Loucy (cell line): ENCODE measurements around the gene MAP1LC3C.
"Not testable (repeated sequence)": the region's sequence is repeated elsewhere in the genome, so short reads cannot be mapped to it uniquely, and the experiment has no call there.

Source experiments
- H2AFZ ChIP-seq: fragments of 200-600 bp; sonication (generic); 2 replicates; pipeline ENCODE4 v1.6.0; 2016; ENCODE audit warnings: antibody characterized with exemption, mild to moderate bottlenecking, low read length, moderate library complexity
- H3F3A ChIP-seq: fragments of 200-600 bp; 2 replicates; pipeline ENCODE4 v1.6.0; 2016; ENCODE audit warnings: antibody characterized with exemption, low read depth, mild to moderate bottlenecking
- H3K27me3 ChIP-seq: fragments of 200-600 bp; sonication (generic); 2 replicates; pipeline ENCODE4 v1.6.1; 2014; ENCODE audit warnings: low read length, mild to moderate bottlenecking; ENCODE audit not compliant: insufficient read depth, poor library complexity, severe bottlenecking
- H3K36me3 ChIP-seq: fragments of 200-600 bp; sonication (generic); 2 replicates; pipeline ENCODE4 v1.6.1; 2016; ENCODE audit warnings: low read length; ENCODE audit not compliant: insufficient read depth
- H3K4me1 ChIP-seq: fragments of 200-600 bp; sonication (generic); 2 replicates; pipeline ENCODE4 v1.5.1; 2014; ENCODE audit warnings: low read length, mild to moderate bottlenecking; ENCODE audit not compliant: insufficient read depth, poor library complexity, severe bottlenecking
- H3K4me2 ChIP-seq: fragments of 200-600 bp; sonication (generic); 2 replicates; pipeline ENCODE4 v1.6.0; 2014; ENCODE audit warnings: antibody characterized with exemption, low read length, low read depth, mild to moderate bottlenecking; ENCODE audit not compliant: poor library complexity, severe bottlenecking
- H3K4me3 ChIP-seq: fragments of 200-600 bp; sonication (generic); 2 replicates; pipeline ENCODE4 v1.5.1; 2014; ENCODE audit warnings: low read length, mild to moderate bottlenecking, mixed read lengths; ENCODE audit not compliant: poor library complexity, severe bottlenecking
- H3K79me2 ChIP-seq: fragments of 200-600 bp; sonication (generic); 2 replicates; pipeline ENCODE4 v1.6.1; 2014; ENCODE audit warnings: low read length; ENCODE audit not compliant: insufficient read depth
- H3K9ac ChIP-seq: fragments of 200-600 bp; sonication (generic); 2 replicates; pipeline ENCODE4 v1.6.0; 2014; ENCODE audit warnings: mild to moderate bottlenecking, low read depth, low read length, moderate library complexity; ENCODE audit not compliant: poor library complexity, severe bottlenecking
- H3K9me2 ChIP-seq: fragments of 200-600 bp; sonication (generic); replicated peaks from 2 replicates; pipeline ENCODE4 v1.6.1; 2016; ENCODE audit warnings: low read depth, low read length, mixed read lengths
- H3K9me3 ChIP-seq: fragments of 200-600 bp; sonication (generic); 2 replicates; pipeline ENCODE4 v1.6.1; 2014; ENCODE audit warnings: mild to moderate bottlenecking, antibody characterized with exemption, low read length, low read depth; ENCODE audit not compliant: insufficient read depth
- H4K20me1 ChIP-seq: fragments of 200-600 bp; sonication (generic); 2 replicates; pipeline ENCODE4 v1.6.0; 2014; ENCODE audit warnings: antibody characterized with exemption, low read length, mild to moderate bottlenecking; ENCODE audit not compliant: insufficient read depth, poor library complexity, severe bottlenecking
- EZH2phosphoT487 ChIP-seq: fragments of 200-600 bp; IDR thresholded peaks from 2 replicates; pipeline ENCODE4 v1.6.1; 2018; ENCODE audit warnings: antibody characterized with exemption, mild to moderate bottlenecking, moderate library complexity, borderline replicate concordance
- TF ChIP-seq, protein P1 (sequence below): fragments of 200-600 bp; sonication (generic); conservative IDR thresholded peaks from 2 replicates; pipeline ENCODE4 v1.5.1; 2014; ENCODE audit warnings: mild to moderate bottlenecking, antibody characterized with exemption, low read length

The MAP1LC3C gene

GRCh38 chr1:241992734-241993133 is 6.2 kb downstream of the MAP1LC3C start:
- H3F3A ChIP-seq: no peaks in the 10 kb centered on the region
- no peak for TF ChIP-seq EZH2phosphoT487
- TF ChIP-seq, protein P1, sequence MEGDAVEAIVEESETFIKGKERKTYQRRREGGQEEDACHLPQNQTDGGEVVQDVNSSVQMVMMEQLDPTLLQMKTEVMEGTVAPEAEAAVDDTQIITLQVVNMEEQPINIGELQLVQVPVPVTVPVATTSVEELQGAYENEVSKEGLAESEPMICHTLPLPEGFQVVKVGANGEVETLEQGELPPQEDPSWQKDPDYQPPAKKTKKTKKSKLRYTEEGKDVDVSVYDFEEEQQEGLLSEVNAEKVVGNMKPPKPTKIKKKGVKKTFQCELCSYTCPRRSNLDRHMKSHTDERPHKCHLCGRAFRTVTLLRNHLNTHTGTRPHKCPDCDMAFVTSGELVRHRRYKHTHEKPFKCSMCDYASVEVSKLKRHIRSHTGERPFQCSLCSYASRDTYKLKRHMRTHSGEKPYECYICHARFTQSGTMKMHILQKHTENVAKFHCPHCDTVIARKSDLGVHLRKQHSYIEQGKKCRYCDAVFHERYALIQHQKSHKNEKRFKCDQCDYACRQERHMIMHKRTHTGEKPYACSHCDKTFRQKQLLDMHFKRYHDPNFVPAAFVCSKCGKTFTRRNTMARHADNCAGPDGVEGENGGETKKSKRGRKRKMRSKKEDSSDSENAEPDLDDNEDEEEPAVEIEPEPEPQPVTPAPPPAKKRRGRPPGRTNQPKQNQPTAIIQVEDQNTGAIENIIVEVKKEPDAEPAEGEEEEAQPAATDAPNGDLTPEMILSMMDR: no peak
- H2AFZ ChIP-seq: no peak overlapping the region
- H3K9me2 ChIP-seq: no peaks in the 10 kb centered on the region
- no peak overlapping the region for H3K4me2 ChIP-seq
- no peaks in the 10 kb centered on the region for H4K20me1 ChIP-seq
- H3K4me1 ChIP-seq: no peaks in the 10 kb centered on the region
- no peaks in the 10 kb centered on the region for H3K79me2 ChIP-seq
- no peak overlapping the region for H3K4me3 ChIP-seq
- no peak overlapping the region for H3K9ac ChIP-seq
- H3K9me3 ChIP-seq: peaks cover 3% of the 10 kb centered on the region; the same call in 1 of the 2 replicates
- H3K27me3 ChIP-seq: no peaks in the 10 kb centered on the region
- H3K36me3 ChIP-seq: no peaks in the 10 kb centered on the region

DNA sequence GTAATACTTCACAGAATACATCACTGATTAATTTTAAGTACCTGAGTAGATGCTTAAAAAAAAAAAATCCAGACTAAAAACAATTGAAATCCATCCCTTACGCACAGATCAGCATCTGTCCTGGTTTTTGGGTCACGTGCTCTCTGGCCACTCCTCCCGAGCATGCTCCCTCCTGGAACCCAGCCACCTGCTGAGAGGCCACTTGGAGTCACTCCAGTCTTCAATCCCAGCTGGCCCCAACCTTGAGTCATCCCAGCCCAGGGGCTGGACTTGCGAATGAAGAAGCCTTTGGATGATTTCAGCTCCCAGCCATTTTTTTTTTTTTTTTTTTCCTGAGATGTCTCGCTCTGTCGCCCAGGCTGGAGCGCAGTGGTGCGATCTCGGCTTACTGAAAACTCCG is 8.9 kb downstream of the MAP1LC3C start:
- no peak overlapping the region for H3K9ac ChIP-seq
- TF ChIP-seq EZH2phosphoT487: no peak
- TF ChIP-seq, protein P1: no peak
- H3K36me3 ChIP-seq: no peaks in the 10 kb centered on the region
- H3K9me2 ChIP-seq: no peaks in the 10 kb centered on the region
- H3F3A ChIP-seq: no peaks in the 10 kb centered on the region
- H4K20me1 ChIP-seq: no peaks in the 10 kb centered on the region
- H3K4me2 ChIP-seq: no peak overlapping the region
- no peaks in the 10 kb centered on the region for H3K4me1 ChIP-seq
- H3K27me3 ChIP-seq: no peaks in the 10 kb centered on the region
- H3K79me2 ChIP-seq: no peaks in the 10 kb centered on the region
- H2AFZ ChIP-seq: no peak overlapping the region
- no peak overlapping the region for H3K4me3 ChIP-seq
- no peaks in the 10 kb centered on the region for H3K9me3 ChIP-seq

DNA sequence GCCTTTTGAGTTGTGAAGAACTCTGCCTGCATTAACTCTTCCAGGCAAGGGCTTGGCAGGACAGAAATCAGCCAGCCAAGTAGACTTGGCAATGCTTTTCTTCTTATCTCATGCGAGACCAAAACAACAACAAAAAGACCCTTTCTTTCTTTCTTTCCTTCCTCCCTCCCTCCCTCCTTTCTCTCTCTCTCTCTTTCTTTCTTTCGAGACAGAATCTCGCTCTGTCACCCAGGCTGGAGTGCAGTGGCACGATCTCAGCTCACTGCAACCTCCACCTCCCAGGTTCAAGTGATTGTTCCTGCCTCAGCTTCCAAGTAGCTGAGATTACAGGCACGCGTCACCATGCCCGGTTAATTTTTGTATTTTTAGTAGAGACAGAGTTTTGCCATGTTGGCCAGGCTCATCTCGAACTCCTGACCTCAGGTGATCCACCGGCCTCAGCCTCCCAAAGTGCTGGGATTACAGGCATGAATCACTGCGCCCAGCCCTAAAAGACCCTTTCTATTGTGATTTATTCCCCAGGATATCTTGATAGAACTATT is 10.4 kb downstream of the MAP1LC3C start:
- not testable (repeated sequence) for H3K9me2 ChIP-seq, H4K20me1 ChIP-seq, H3K9ac ChIP-seq, H3K9me3 ChIP-seq, H2AFZ ChIP-seq, H3K36me3 ChIP-seq, H3K4me1 ChIP-seq, H3K4me2 ChIP-seq, H3K79me2 ChIP-seq, H3K4me3 ChIP-seq, H3F3A ChIP-seq, H3K27me3 ChIP-seq

DNA sequence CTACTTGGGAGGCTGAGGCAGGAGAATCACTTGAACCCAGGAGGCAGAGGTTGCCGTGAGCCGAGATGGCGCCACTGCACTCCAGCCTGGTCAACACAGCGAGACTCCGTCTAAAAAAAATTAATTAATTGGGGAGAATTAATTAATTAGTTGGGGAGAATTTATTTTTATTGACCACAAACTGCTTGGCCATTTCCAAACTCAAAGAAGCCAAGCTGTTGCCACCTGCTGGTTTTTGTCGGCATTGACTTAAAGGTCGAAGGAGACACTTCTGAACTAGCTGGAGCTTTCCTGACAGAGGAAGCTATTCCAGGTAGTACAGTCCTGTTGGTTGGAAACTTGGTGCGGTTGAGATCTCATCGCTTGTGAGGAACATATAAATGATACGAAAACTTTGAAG is 13.1 kb downstream of the MAP1LC3C start:
- Histone ChIP-seq H3K36me3 (no peaks in the 10 kb centered on the region), H3K9me2 (no peaks in the 10 kb centered on the region), H3K4me1 (no peaks in the 10 kb centered on the region), H4K20me1 (no peaks in the 10 kb centered on the region), H3K79me2 (no peaks in the 10 kb centered on the region), H3K4me3 (no peak overlapping the region), H3F3A (no peaks in the 10 kb centered on the region), H3K9ac (no peak overlapping the region), H3K27me3 (no peaks in the 10 kb centered on the region), H3K4me2 (no peak overlapping the region), H3K9me3 (no peaks in the 10 kb centered on the region), H2AFZ (no peak overlapping the region)
- no peak for TF ChIP-seq EZH2phosphoT487
- TF ChIP-seq, protein P1: peak; percentile 46
